PC-9 (cell line): ENCODE data around the gene CDKN1B.

ENCODE experiments used
- EZH2 ChIP-seq: fragments of 200-600 bp; sonication (generic); IDR thresholded peaks from 2 replicates; pipeline ENCODE4 v1.8.0; 2017; ENCODE audit warnings: antibody characterized with exemption, low read depth
- TF ChIP-seq, protein P1 (sequence below): fragments of 200-600 bp; sonication (generic); conservative IDR thresholded peaks from 2 replicates; pipeline ENCODE4 v1.6.1; 2017; ENCODE audit warnings: mixed run types, antibody characterized with exemption, mild to moderate bottlenecking, moderate library complexity

DNA sequence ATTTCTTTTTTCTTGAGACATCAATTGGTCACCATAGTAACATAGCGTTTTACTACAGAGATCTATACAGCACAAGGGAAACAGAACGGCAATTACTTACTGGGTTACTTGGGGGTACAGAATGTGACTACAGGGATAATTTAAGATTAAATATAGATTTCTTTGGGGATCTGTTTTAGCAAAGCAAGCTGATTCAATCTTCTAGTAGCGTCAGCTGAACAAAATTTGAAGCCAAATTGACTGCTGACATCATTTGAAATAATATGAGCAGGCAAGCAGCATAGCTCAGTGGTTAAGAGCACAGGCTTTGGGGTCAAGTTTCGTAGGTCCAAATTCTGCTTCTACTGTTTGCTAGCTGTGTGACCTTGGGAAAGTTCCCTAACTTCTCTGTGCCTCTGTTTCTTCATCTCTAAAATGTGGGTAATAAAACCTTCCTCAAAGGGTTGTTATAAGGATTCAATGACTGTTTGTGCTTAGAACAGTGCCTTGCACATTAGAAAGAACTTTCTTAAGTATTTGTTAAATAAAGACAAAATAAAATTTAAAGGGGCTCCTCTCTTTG, 34.0 kb upstream of the CDKN1B start:
- TF ChIP-seq, protein P1, sequence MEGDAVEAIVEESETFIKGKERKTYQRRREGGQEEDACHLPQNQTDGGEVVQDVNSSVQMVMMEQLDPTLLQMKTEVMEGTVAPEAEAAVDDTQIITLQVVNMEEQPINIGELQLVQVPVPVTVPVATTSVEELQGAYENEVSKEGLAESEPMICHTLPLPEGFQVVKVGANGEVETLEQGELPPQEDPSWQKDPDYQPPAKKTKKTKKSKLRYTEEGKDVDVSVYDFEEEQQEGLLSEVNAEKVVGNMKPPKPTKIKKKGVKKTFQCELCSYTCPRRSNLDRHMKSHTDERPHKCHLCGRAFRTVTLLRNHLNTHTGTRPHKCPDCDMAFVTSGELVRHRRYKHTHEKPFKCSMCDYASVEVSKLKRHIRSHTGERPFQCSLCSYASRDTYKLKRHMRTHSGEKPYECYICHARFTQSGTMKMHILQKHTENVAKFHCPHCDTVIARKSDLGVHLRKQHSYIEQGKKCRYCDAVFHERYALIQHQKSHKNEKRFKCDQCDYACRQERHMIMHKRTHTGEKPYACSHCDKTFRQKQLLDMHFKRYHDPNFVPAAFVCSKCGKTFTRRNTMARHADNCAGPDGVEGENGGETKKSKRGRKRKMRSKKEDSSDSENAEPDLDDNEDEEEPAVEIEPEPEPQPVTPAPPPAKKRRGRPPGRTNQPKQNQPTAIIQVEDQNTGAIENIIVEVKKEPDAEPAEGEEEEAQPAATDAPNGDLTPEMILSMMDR = no peak
- TF ChIP-seq EZH2 = no peak
